Inferior parietal cortex (tissue), 1 donor: ENCODE data around the gene DISC1.

Experiments
- DNase-seq: peaks from one replicate; pipeline ENCODE4 v3.0.0-alpha.2; 2016; ENCODE audit errors: extremely low spot score

Gene DISC1

DNA sequence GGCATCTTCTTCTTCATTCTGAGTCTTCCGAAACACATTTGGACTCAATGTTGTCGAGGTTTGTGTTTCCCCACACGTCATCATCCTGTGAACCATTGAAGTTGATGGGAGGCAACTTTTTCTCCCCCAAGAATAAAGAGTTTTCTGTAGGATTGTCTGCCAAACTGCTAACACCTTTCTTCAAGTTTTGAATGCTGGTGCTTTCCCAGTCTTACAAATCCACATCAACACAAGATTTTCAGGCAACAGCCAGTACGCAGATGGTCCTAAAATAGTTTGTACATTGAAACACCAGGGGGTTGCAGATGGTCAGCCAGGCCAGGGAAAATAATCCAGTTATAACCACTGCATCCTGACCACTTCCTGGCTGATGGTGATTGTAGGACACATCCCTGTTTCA lies 187.9 kb downstream of the DISC1 start:
- no peak for DNase-seq

DNA sequence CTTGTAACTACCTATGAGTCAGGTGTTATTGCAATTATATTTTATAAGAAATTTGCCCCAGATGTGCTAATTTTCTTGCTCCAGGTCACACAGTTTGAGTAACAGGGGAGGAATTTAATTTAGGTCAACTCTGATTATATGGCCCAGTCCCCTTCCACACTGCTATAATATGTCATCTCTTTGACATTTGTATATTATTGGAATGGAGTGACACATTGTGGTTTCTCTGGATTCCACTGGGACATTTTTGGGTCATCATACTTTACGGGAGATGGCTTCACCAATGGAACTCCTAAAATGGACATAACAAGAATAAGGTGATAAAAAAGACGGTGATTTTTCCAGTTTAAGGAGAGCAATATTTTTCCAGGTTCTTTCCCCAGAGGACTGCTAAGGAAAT lies 191.2 kb downstream of the DISC1 start:
- DNase-seq = no peak

DNA sequence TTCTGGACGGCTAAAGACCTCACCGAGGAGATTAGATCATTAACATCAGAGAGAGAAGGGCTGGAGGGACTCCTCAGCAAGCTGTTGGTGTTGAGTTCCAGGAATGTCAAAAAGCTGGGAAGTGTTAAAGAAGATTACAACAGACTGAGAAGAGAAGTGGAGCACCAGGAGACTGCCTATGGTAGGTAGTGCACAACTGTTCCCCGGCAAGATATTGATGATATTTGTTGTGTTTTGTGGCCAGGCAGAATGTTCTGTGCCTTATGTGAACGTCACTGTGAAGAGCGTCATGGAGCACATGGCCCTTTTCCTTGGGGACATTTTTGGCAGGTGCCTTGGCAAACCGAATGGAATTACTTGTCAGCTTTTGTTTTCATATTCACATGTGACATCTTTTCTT lies 191.7 kb downstream of the DISC1 start:
- no peak for DNase-seq

DNA sequence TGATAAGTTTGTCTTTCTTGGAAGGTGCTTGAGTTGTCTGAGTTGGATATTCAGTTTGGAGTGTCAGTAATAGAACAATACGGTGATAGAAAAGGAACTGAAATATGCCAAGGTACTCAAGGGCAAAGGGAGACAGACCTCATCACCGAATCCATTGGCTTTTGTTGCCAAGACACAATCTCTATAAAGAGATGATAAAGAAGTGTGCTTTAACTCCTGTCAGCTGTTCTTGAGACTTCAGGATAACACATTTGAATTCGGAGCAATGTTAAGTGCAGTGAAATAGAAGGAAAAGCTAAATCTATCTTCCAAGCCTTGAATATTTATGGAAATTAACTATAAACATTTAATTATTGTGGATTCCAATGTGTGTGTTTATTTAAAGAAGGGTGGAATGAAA lies 194.7 kb downstream of the DISC1 start:
- no peak for DNase-seq

DNA sequence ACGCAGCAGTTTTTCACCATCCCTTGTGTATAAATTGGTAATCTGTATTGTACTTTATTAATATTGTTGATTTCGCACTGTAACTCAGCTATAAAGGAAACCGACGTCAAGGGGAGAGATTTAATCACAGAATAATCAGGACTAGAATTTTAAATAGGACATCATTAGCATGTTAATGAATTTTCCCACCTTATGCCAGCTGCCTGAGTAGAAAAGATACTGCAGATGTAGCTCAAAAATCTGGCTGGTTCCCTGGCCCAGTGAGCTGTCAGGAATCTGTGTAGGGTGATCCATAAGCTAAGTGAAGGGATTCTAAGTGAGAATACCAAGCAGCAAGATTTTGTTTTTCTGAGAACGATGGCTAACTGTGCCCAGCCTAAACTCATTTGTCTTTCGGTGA lies 195.5 kb downstream of the DISC1 start:
- DNase-seq = no peak

DNA sequence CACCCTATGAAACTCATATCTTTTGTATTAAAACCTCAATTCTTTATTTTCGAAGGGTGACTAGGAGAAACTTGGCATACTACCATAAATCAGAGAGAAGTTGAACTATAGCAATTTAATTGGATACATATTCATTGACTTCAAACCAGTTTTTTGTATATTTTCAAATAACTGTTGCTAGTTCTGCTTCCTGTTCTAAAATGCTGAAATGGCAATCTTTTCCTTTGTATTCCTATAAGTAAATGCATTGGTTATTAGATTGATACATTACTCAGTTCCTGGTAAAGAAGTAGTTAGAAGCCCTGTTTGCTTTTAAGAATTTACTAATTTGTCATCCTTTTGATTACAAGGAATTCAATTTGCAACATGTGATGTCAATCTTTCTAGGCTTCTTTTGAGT lies 200.0 kb downstream of the DISC1 start:
- no peak for DNase-seq

DNA sequence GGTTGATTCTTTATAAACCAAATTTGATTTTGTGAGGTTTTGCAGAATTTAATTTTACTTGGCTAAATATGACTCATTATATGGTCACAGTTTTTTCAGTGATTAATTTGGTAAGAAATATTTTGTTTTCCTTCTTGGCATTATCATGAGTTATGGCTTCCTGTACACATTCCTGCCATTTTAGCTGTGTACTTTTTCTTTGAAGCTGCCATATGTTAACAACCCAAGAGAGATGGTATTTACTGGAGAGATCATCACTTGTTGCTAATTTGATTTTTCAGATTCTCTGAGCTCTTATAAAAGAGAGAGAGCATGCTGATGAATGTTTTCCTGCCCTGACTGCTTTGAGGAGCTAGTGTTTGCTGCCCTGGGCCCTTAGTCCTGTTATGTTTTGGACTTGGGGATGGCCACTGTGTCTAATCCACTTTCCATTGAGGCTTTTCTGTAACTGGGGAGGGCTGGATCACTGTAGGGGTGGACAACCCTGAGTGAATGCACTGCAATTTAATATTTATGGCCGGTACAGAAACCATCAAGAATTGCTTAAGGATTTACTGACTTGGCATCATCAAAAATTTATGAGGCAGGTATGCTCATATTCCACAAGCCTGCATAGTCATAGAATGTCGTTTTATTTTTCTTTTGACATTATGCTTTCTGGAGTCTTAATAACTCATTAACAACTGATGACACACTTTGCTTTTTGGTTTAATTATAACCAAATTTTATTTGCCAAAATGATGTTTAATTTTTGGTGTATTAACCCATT lies 200.9 kb downstream of the DISC1 start:
- DNase-seq = no peak

DNA sequence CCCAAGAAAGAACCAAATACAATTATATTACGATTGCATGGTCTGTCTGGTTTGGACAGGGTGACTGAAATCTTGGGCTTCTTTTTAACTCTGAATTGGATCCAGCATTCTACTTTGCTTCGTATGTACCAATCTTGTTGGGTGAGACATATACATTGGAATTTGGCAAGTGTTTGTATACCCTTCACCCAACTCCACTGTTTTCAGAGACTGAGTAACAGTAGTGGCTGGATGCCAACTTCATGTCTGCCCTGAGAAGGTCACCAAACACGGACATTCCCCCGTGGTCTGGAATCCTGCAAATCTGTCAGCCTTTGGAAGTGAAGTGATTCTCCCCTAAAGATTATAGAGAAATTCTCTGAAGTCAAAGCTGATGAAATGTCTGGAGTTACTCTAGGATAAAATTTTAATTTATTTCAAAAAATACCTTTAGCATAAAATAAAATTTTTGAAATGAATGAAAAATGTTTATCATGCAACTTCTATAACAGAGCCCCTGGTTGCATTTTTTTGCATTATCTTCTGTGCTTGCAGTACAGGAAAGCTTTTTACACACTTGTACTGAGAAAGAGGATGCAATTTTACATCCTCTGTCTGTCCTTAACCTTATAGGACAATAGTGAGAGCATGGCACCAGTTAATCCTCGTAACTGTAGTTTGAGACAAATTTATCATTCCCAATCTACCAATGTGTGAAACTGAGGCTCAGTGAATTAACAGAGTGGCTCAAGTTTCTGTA lies 201.8 kb downstream of the DISC1 start:
- no peak for DNase-seq

DNA sequence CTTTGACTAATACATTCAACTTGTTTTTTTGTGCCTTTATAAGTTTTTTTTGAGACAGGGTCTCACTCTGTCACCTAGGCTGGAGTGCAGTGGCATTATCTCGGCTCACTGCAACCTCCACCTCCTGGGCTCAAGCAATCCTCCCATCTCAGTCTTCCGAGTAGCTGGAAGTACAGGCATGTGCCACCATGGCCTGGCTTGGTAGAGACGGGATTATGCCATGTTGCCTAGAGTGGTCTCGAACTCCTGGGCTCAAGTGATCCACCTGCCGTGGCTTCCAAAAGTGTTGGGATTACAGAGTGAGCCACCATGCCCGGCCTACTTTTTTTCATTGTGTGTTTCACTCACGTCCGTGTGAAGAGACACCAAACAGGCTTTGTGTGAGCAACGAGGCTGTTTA lies 202.7 kb downstream of the DISC1 start:
- DNase-seq = no peak

DNA sequence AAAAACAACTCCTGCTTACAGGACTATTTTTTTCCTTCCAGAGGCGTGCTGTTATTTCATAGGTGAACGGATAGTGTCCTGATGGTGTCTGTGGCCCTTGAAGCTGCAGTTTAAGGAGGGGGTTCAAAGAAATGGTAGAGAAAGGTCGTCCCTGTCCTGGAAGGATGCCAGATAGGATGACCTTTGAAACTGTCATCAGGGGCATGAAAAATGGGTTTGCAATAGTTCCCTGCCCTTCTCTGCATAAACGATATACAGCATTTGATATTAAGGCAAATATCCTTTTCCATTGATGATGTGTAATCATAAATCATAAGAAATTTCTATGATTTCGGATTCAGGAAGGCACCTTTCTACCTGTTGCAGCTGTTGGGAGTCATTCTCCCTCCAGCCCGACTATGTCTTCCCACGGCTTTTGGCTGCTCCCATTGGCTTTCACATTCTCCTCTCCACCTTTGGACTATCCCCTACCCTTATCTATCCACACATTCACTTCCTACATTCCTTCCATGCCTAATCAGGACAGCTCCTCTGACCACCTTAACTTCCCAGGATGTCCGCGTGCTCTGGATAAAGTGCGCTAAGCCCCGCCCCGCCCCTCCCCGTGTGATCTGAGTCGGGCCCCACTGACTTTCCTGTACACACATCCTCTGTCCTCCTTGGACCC lies 209.8 kb downstream of the DISC1 start:
- DNase-seq = no peak

DNA sequence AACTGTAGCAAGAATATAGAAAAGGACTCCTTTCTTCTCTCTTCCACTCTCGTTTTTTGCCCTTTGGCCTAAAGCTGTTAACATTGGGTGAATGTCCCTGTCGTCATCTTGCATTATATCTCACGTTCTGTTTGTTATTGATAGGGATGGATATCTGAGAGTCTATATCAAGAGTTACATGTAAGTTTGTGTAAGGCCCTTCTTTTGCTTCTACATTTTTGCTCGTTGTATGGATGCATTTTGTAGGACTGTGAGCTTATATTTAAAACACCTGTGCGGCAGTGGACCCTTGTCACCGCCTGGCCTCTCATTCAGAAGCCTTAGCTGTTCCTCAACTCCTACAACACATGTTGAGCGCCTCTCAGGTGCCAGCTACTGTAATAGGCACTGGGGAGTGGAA lies 211.9 kb downstream of the DISC1 start:
- no peak for DNase-seq

DNA sequence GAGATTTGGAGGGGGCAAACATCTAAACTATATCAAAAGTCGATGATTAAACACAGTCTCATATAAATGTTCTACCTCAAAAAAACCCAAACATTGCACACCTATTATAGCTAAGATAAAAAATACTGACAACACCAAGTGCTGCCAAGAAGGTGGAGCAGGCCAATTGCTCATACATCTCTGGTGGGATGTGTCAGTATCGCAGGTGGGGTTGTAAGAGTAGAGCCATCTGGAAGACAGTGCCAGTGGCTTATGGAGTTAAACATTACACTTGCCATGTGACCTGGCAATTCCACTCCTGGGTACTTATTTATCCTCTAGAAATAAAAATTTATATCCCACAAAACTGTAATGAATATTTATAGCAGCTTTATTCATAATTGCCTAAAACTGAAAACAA lies 213.4 kb downstream of the DISC1 start:
- no peak for DNase-seq

DNA sequence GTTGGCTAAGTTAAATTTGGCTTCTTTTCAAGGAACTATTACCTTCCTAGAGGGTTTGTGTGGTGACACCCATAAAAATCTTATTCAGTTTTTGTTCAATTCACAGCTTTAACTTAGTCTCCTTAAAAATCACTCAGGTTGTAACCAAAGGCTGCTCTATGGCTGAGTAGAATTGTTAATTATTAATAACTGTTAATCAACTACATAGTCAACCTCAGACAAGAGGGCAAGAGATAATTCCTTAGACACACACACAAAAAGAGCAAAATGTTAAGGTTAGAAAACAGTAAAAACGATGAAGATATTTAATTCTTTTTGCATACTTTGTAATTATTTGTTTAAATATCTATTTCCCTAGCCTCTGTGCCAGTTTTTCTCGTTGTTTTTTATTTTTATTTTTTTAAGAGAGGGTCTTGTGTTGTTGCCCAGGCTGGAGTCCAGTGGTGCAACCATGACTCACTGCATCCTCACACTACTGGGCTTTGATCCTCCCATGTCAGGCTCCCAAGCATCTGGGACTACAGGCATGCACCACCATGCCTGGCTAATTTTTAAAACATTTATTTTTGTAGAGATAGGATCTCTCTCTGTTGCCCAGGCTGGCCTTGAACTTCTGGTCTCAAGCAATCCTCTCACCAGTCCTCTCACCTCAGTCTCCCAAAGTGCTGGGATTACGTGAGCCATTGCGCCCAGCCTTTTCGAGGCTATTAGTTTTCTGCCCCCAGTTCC lies 215.2 kb downstream of the DISC1 start:
- DNase-seq = no peak

DNA sequence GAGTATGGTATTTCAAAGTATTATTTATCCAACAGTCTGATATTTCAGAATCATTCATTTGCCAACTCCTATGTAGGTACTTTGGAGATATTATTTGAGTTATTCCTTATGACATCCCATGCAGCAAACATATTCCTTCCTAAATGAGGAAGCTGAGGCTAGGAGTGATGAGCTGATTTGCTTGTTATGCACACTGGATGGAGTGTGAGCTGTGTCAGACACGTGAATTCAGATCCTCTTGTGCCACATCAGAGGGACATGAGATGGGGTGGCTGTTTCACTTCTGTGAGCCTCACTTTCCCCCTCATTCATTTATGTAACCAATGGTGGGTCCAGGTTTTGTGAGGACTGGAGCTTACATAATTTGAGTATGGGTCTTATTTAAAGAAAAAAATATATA lies 215.9 kb downstream of the DISC1 start:
- no peak for DNase-seq

DNA sequence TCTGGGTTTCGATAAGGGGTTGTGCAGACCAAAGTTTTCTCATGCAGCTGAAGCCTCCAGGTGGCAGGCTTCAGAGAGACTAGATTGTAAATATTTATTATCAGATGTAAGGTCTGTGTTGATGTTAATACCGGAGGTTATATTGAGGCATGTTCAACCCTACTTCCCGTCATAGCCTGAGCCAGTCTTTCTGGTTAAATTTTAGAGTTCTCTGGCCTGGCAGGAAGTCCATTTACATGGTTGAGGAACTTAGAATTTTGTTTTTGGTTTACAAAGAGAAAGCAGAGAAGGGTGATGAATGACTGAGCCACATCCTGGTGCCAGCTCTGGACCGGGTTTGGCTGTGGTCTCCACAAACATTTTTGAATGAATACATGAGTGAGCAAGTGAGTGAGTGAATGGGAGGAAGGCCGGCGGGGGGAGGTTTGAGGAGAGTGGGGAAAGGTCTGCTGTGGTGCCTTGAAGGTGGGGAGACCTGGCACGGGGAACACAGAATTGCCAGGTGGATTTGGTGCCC lies 218.5 kb downstream of the DISC1 start:
- no peak for DNase-seq

DNA sequence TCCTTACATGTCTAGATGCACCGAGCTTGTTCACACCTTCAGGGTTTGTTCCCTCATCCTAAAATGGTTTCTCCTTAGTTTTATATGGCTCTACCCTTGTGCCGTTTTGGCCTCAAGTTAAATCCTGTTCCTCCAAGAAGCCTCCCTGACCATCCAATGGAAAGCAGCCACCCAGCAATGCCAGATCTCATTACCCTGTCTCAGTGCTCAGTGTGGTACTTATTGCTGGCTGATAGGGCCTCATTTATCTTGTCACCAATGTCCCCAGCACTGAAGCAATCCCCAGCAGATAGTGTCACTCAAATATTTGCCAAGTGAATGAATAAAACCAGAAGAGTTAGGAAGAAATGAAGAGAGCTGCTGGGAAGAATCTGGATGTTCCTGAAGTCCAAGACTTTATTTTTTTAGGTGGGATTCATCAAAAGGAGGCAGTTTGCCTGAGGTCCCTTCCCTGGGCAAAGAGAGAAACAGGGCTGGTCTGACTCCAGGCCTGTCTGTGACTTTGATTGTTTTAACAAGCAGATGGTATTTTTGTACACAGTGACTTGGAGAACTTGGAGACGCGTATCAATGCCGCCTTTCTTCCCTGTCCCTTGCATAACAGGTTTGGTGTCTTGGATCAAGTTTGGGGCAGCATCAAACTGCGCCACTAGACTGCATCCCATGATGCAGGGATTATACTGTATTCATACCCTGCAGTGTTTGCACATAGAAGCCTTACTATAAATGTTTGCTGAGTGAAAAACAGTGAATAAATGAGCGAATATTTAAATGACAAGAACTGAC lies 221.2 kb downstream of the DISC1 start:
- no peak for DNase-seq

DNA sequence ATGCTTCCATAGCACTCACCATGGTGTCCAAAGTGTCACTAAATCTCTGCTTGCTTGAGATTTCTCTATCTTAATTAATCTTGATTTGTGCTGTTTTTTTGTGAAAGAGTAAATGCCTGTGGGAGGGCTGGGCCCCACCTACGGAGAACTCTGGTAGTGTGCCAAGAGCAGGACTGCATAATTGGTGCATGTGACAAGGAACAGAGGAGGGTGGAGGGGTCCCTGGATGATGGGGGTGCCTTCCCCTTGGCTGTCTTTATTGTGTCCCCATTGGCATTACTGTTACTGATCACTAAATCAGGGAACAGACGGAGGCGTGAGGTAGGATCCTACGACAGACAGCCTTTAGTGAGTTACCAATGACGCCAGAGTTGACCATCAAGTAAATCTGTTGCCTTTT lies 223.4 kb downstream of the DISC1 start:
- DNase-seq = no peak

DNA sequence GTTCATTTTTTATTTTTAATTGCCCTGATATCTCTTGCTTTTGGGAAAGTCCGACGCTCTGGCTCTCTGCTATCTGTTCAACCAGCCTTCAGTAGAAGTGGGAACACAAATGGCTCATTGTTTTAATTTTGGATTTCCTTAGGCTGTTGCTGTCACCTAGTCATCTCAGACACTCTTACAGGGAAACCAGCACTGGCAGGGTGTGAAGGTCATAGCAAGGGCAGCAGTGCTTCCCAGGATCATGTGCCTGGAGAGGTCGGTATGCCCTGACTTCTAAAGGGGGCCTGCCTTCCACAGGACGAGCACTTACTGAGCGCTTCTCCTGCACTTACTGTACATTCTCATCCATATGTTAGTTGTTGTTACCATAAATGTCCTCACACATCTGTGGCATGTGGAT lies 224.2 kb downstream of the DISC1 start:
- DNase-seq = no peak

DNA sequence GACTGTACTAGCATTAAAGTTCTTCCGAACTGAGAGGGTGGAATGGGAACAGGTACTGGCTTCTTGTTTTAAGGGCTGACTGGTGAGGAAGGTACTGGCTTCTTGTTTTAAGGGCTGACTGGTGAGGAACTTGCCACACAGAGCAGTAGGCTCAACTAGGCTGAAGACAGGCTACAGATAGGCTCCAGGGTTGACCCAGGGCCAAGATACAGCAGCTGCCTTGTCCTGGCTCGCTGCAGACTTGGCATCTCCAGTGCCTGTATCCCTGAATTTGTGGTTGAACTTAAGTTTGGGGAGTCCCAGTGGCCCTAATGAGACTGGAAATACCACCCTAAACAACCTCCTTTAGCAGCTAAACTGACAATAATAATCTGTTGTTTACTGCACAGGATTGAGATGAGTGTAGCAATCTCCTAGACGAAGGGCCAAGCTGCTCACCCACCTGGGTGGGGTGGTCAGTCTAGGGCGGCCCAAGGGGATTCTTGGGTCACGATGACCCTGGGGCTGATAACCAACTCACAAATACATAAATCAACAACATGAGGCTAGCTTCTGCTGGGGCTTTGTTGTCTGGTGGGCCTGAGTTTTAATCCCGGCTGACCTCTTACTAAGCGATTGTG lies 227.1 kb downstream of the DISC1 start:
- DNase-seq = no peak

DNA sequence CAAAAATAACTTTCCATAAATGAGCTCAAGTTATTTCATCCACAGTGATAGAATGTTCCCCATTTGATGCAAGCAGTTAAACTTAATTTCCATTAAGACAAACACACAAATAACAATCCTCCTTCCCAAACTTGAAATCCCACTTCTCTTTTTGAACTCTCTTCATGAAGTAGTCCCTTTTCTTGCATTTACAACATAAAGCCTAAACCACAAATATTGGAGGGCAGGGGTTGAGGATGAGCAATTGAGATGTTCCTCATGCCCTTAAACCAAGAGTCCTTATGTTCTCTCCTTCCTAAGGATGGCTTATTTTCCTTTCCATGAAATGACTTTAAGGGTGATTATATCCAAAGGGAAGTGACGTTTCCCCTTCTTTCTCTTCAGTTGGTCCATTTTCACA lies 228.8 kb downstream of the DISC1 start:
- DNase-seq = no peak

DNA sequence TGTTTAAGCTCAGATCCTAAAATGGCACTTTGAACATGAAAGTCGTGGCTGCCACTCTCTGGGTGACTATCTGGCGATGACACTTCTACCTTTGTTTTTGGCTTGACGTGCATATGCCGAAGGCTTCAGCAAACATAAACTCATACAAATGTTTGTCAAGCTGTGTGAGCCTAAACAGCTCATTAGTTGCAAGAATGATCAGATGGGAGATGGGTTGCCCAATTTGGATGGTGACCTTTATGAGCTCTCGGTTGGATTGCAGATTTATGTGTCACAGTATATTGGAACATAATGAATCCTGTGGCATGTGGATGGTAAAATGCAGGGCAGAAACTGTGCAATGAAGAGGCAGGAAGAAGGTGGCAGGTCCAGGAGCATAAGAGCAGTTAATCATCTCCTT lies 229.3 kb downstream of the DISC1 start:
- no peak for DNase-seq
